Neural cell (in vitro differentiated cells): Measurements from ENCODE around the gene SLC16A8. TPM values are rescaled to one million over a fixed set of nuclear protein-coding genes. Genes with fewer than 3 reads are reported as not detected.

Experiments used
- H2AFZ ChIP-seq: fragments of 200-600, 300-800 bp; sonication (generic), shearing (Covaris generic); 2 replicates; pipeline ENCODE4 v1.6.0; 2014; ENCODE audit warnings: low read depth, mild to moderate bottlenecking, antibody characterized with exemption, low read length, moderate library complexity
- H3F3A ChIP-seq: fragments of 200-600 bp; shearing (Covaris generic); 2 replicates; pipeline ENCODE4 v1.6.1; 2016; ENCODE audit warnings: mild to moderate bottlenecking, moderate library complexity, mixed read lengths, antibody characterized with exemption, low read length; ENCODE audit not compliant: insufficient read depth, poor library complexity, severe bottlenecking
- H3K27ac ChIP-seq: fragments of 200-600, 300-800 bp; sonication (generic), shearing (Covaris generic); 2 replicates; pipeline ENCODE4 v1.5.1; 2014; ENCODE audit warnings: mild to moderate bottlenecking, low read length, moderate library complexity
- H3K27me3 ChIP-seq: fragments of 300-800, 200-600 bp; sonication (generic), shearing (Covaris generic); 2 replicates; pipeline ENCODE4 v1.6.0; 2014; ENCODE audit warnings: mild to moderate bottlenecking, low read depth, low read length, moderate library complexity; ENCODE audit not compliant: insufficient read depth
- H3K36me3 ChIP-seq: fragments of 300-800, 200-600 bp; sonication (generic), shearing (Covaris generic); 2 replicates; pipeline ENCODE4 v1.5.1; 2014; ENCODE audit warnings: mild to moderate bottlenecking, antibody characterized with exemption, low read length, moderate library complexity; ENCODE audit not compliant: insufficient read depth
- H3K4me2 ChIP-seq: fragments of 300-800, 200-600 bp; sonication (generic), shearing (Covaris generic); 2 replicates; pipeline ENCODE4 v1.6.0; 2014; ENCODE audit warnings: mild to moderate bottlenecking, low read length
- H3K4me3 ChIP-seq: fragments of 300-800, 200-600 bp; sonication (generic), shearing (Covaris generic); 2 replicates; pipeline ENCODE4 v1.5.1; 2014; ENCODE audit warnings: mild to moderate bottlenecking, low read length, moderate library complexity
- H3K79me2 ChIP-seq: fragments of 200-600 bp; shearing (Covaris generic); replicated peaks from 2 replicates; pipeline ENCODE4 v1.6.0; 2014; ENCODE audit warnings: mild to moderate bottlenecking, low read length, moderate library complexity; ENCODE audit not compliant: insufficient read depth
- H3K9ac ChIP-seq: fragments of 300-800, 200-600 bp; sonication (generic), shearing (Covaris generic); 2 replicates; pipeline ENCODE4 v1.6.1; 2016; ENCODE audit warnings: mild to moderate bottlenecking, low read length, mixed read lengths
- H3K9me2 ChIP-seq: fragments of 200-600 bp; shearing (Covaris generic); 2 replicates; pipeline ENCODE4 v1.6.1; 2016; ENCODE audit warnings: mild to moderate bottlenecking, low read length, mixed read lengths; ENCODE audit not compliant: insufficient read depth
- H3K9me3 ChIP-seq: fragments of 200-600, 300-800 bp; sonication (generic), shearing (Covaris generic); 2 replicates; pipeline ENCODE4 v1.6.1; 2016; ENCODE audit warnings: mild to moderate bottlenecking, mixed run types, low read length, moderate library complexity, mixed read lengths
- H4K20me1 ChIP-seq: fragments of 200-600 bp; shearing (Covaris generic); 2 replicates; pipeline ENCODE4 v1.6.1; 2016; ENCODE audit warnings: mild to moderate bottlenecking, mixed run types; ENCODE audit not compliant: insufficient read depth
- EP300 ChIP-seq: fragments of 450-650 bp; conservative IDR thresholded peaks from 2 replicates; pipeline ENCODE4 v1.6.1; 2014; ENCODE audit warnings: antibody characterized with exemption, mild to moderate bottlenecking, moderate library complexity; ENCODE audit not compliant: poor library complexity, severe bottlenecking
- EZH2 ChIP-seq: fragments of 200-600, 300-800 bp; shearing (Covaris generic), sonication (generic); IDR thresholded peaks from 2 replicates; pipeline ENCODE4 v1.6.1; 2014; ENCODE audit warnings: antibody characterized with exemption, low read length, borderline replicate concordance, mild to moderate bottlenecking; ENCODE audit not compliant: insufficient read depth, poor library complexity, severe bottlenecking
- MXI1 ChIP-seq: fragments of 450-650 bp; conservative IDR thresholded peaks from 2 replicates; pipeline ENCODE4 v1.6.1; 2014; ENCODE audit warnings: antibody characterized with exemption, mild to moderate bottlenecking; ENCODE audit not compliant: poor library complexity, severe bottlenecking
- POLR2AphosphoS5 ChIP-seq: IDR thresholded peaks from 2 replicates; pipeline ENCODE4 v1.6.1; 2012
- RAD21 ChIP-seq: fragments of 450-650 bp; conservative IDR thresholded peaks from 2 replicates; pipeline ENCODE4 v1.6.1; 2014; ENCODE audit warnings: antibody characterized with exemption, mild to moderate bottlenecking, moderate library complexity
- SMC3 ChIP-seq: fragments of 450-650 bp; conservative IDR thresholded peaks from 2 replicates; pipeline ENCODE4 v1.6.1; 2014; ENCODE audit warnings: antibody characterized with exemption, mild to moderate bottlenecking, moderate library complexity; ENCODE audit not compliant: poor library complexity
- TAF1 ChIP-seq: IDR thresholded peaks from 2 replicates; pipeline ENCODE4 v1.6.1; 2012; ENCODE audit warnings: low read depth
- polyA plus RNA-seq: library from polyadenylated mRNA; depleted of rRNA; stranded (reverse); fragments of >200 nt; gene quantifications from 2 replicates; pipeline ENCODE4 v1.2.3, GENCODE V29; 2014
- TF ChIP-seq, protein P1 (sequence below): fragments of 450-650 bp; IDR thresholded peaks from 2 replicates; pipeline ENCODE4 v1.5.1; 2014; ENCODE audit warnings: antibody characterized with exemption, mild to moderate bottlenecking, moderate library complexity; ENCODE audit not compliant: poor library complexity, severe bottlenecking
- TF ChIP-seq, protein P2 (sequence below): IDR thresholded peaks from 2 replicates; pipeline ENCODE4 v1.6.1; 2012; ENCODE audit warnings: borderline replicate concordance

The SLC16A8 gene
- polyA plus RNA-seq, 1 donor from 2014 or later, result not detected

DNA sequence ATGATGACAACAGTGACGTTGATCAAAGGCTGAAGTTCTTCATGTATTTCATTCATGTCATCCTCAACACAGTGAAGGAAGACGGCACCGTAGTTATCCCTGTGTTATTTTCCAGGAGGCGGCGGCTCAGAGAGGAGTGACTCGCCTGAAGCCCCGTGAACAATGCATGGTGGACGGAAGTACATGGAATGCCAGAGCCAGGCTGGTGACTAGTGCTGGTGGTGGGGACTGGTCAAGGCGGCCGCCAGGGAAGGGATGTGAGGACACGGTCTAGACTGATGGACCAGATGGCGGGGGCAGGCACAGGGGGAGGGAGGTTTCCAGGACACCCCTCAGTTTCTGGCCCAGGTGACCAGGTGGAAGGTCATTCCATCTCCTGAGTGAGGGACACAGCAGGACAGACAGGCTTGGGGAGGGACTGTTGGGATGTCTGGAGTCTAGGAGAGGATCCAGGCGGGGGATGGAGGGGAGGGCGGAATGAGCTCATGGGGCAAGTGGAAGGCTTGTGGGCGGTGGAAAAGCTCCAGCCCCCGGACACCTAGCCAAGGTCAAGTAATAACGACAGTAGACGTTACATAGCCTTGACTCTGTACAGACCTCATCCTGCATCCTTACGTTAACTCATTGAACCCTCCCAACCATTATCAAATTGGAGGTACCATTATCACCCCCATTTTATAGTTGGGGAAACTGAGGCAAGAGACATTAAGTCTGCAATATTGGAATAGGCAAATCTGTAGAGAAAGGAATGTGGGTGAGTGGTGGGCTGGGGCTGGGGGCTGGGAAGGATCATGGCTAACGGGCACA lies 42.8 kb downstream of the SLC16A8 start:
- no peaks in the 10 kb centered on the region for H3K9me3 ChIP-seq
- H3K9ac ChIP-seq, result no peak overlapping the region
- H3K4me2 ChIP-seq, result no peak overlapping the region
- H3K27ac ChIP-seq, result no peak overlapping the region
- H3F3A ChIP-seq, result no peaks in the 10 kb centered on the region
- H3K27me3 ChIP-seq, result no peaks in the 10 kb centered on the region
- no peaks in the 10 kb centered on the region for H4K20me1 ChIP-seq
- no peaks in the 10 kb centered on the region for H3K9me2 ChIP-seq
- no peak overlapping the region for H2AFZ ChIP-seq
- TF ChIP-seq EZH2 (no peak), MXI1 (no peak), TAF1 (no peak), SMC3 (no peak), RAD21 (no peak), POLR2AphosphoS5 (no peak), EP300 (no peak)
- TF ChIP-seq, protein P1, sequence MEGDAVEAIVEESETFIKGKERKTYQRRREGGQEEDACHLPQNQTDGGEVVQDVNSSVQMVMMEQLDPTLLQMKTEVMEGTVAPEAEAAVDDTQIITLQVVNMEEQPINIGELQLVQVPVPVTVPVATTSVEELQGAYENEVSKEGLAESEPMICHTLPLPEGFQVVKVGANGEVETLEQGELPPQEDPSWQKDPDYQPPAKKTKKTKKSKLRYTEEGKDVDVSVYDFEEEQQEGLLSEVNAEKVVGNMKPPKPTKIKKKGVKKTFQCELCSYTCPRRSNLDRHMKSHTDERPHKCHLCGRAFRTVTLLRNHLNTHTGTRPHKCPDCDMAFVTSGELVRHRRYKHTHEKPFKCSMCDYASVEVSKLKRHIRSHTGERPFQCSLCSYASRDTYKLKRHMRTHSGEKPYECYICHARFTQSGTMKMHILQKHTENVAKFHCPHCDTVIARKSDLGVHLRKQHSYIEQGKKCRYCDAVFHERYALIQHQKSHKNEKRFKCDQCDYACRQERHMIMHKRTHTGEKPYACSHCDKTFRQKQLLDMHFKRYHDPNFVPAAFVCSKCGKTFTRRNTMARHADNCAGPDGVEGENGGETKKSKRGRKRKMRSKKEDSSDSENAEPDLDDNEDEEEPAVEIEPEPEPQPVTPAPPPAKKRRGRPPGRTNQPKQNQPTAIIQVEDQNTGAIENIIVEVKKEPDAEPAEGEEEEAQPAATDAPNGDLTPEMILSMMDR, result no peak
- TF ChIP-seq, protein P2, sequence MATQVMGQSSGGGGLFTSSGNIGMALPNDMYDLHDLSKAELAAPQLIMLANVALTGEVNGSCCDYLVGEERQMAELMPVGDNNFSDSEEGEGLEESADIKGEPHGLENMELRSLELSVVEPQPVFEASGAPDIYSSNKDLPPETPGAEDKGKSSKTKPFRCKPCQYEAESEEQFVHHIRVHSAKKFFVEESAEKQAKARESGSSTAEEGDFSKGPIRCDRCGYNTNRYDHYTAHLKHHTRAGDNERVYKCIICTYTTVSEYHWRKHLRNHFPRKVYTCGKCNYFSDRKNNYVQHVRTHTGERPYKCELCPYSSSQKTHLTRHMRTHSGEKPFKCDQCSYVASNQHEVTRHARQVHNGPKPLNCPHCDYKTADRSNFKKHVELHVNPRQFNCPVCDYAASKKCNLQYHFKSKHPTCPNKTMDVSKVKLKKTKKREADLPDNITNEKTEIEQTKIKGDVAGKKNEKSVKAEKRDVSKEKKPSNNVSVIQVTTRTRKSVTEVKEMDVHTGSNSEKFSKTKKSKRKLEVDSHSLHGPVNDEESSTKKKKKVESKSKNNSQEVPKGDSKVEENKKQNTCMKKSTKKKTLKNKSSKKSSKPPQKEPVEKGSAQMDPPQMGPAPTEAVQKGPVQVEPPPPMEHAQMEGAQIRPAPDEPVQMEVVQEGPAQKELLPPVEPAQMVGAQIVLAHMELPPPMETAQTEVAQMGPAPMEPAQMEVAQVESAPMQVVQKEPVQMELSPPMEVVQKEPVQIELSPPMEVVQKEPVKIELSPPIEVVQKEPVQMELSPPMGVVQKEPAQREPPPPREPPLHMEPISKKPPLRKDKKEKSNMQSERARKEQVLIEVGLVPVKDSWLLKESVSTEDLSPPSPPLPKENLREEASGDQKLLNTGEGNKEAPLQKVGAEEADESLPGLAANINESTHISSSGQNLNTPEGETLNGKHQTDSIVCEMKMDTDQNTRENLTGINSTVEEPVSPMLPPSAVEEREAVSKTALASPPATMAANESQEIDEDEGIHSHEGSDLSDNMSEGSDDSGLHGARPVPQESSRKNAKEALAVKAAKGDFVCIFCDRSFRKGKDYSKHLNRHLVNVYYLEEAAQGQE, result no peak
- no peak overlapping the region for H3K4me3 ChIP-seq
- no peaks in the 10 kb centered on the region for H3K79me2 ChIP-seq
- H3K36me3 ChIP-seq, result no peaks in the 10 kb centered on the region

- no peaks in the 10 kb centered on the region for H3K9me2 ChIP-seq
- no peaks in the 10 kb centered on the region for H4K20me1 ChIP-seq
- no peaks in the 10 kb centered on the region for H3K9me3 ChIP-seq
- H3F3A ChIP-seq, result no peaks in the 10 kb centered on the region
- H3K36me3 ChIP-seq, result no peaks in the 10 kb centered on the region
- no peak overlapping the region for H3K4me2 ChIP-seq
- TF ChIP-seq EZH2 (no peak), MXI1 (no peak), EP300 (no peak), TAF1 (no peak), SMC3 (no peak), POLR2AphosphoS5 (no peak), RAD21 (no peak)
- TF ChIP-seq, protein P2, result no peak
- TF ChIP-seq, protein P1, result no peak
- H3K79me2 ChIP-seq, result no peaks in the 10 kb centered on the region
- no peaks in the 10 kb centered on the region for H3K27me3 ChIP-seq
- H2AFZ ChIP-seq, result no peak overlapping the region
- no peak overlapping the region for H3K4me3 ChIP-seq
- no peak overlapping the region for H3K9ac ChIP-seq
- H3K27ac ChIP-seq, result no peak overlapping the region
These were observed 44.8 kb downstream of the SLC16A8 start for GRCh38 chr22:38038890-38039812.
